K562 (cell line): ENCODE measurements around the gene ANO4. TPM values are rescaled to one million over a fixed set of nuclear protein-coding genes. Genes with fewer than 3 reads are reported as not detected.

ENCODE experiments used
- ATF4 ChIP-seq: fragments of 450-650 bp; formaldehyde crosslinking; IDR thresholded peaks from 2 replicates; pipeline ENCODE4 v1.4.0; 2022; ENCODE audit warnings: mild to moderate bottlenecking, moderate library complexity
- CAMTA2 ChIP-seq: fragments of 250-450 bp; sonication (Bioruptor Pico); conservative IDR thresholded peaks from 2 replicates; pipeline ENCODE4 v1.5.1; 2022
- E4F1 ChIP-seq: fragments of 250-450 bp; sonication (Bioruptor Pico); IDR thresholded peaks from 2 replicates; pipeline ENCODE4 v1.5.0; 2021; ENCODE audit warnings: mild to moderate bottlenecking, borderline replicate concordance
- FOXK1 ChIP-seq: sonication (generic); formaldehyde crosslinking; IDR thresholded peaks from 2 replicates; pipeline ENCODE4 v1.8.0; 2022; ENCODE audit warnings: missing genetic modification reagents, mild to moderate bottlenecking, borderline replicate concordance
- HDAC1 ChIP-seq, 2 experiments: fragments of 450-650 bp; IDR thresholded peaks; 2 replicates each; pipeline ENCODE4 v1.6.1; 2016 to 2017; ENCODE audit warnings: inconsistent platforms in 1 of 2, mild to moderate bottlenecking in 1 of 2, moderate library complexity in 1 of 2
- MBD1 ChIP-seq: fragments of 250-450 bp; sonication (Bioruptor Pico); IDR thresholded peaks from 2 replicates; pipeline ENCODE4 v1.8.0; 2022; ENCODE audit warnings: inconsistent platforms
- POLR2G ChIP-seq: fragments of 200-400 bp; formaldehyde crosslinking; IDR thresholded peaks from 2 replicates; pipeline ENCODE4 v1.6.1; 2017; ENCODE audit warnings: low read depth, mild to moderate bottlenecking, antibody characterized with exemption, low read length, moderate library complexity
- SP2 ChIP-seq: IDR thresholded peaks from 2 replicates; pipeline ENCODE4 v1.6.1; 2011; ENCODE audit warnings: mild to moderate bottlenecking, low read depth, low read length, moderate library complexity; ENCODE audit not compliant: poor library complexity, severe bottlenecking; ENCODE audit errors: extremely low read depth
- STAT5A ChIP-seq: IDR thresholded peaks from 2 replicates; pipeline ENCODE4 v1.6.1; 2012; ENCODE audit warnings: low read length, inconsistent platforms, borderline replicate concordance
- ZNF354B ChIP-seq: fragments of 250-450 bp; sonication (Bioruptor Pico); IDR thresholded peaks from 2 replicates; pipeline ENCODE4 v1.4.0; 2020
- ZNF551 ChIP-seq: fragments of 250-450 bp; sonication (Bioruptor Pico); IDR thresholded peaks from 2 replicates; pipeline ENCODE4 v1.5.0; 2021; ENCODE audit warnings: mild to moderate bottlenecking, moderate library complexity
- ZNF57 ChIP-seq: fragments of 450-650 bp; formaldehyde crosslinking; IDR thresholded peaks from 2 replicates; pipeline ENCODE4 v1.4.0; 2020; ENCODE audit warnings: mild to moderate bottlenecking, moderate library complexity
- polyA plus RNA-seq, 8 experiments: library from polyadenylated mRNA; depleted of rRNA in 4 of 8; stranded (reverse) in 5 of 8; unstranded in 3 of 8; fragments of >200 nt; fragmentation: Nextera tagmentation in 2 of 8; fragmentation: Illumina TruSeq in 1 of 8; extraction: Ambion mirVana in 2 of 8; extraction: Trizol in 1 of 8; gene quantifications; 2 replicates each; pipeline versions ENCODE4 v1.2.1 to v1.2.3, GENCODE V29; 2011 to 2014; ENCODE audit warnings: inconsistent platforms in 1 of 8, missing spikeins in 1 of 8
- total RNA-seq, 7 experiments: library from RNA; depleted of rRNA in 6 of 7; stranded (reverse); fragments of >200 nt in 6 of 7; fragmentation: Illumina TruSeq in 2 of 7; extraction: Trizol in 2 of 7; gene quantifications; 2 replicates each; pipeline versions ENCODE4 v1.2.1 to v1.2.3, GENCODE V29; 2011 to 2021; ENCODE audit warnings: low replicate concordance in 1 of 7

ANO4 gene
- total and polyA plus RNA-seq, 9 of the 15 experiments (the other 6 are each of a cell fraction or from before 2014, with no cell fraction given), result not detected

- no peak for TF ChIP-seq ZNF57 (CRISPR knock-in tag)
- TF ChIP-seq HDAC1 (IDR thresholded peaks at IDR 0.05), result no peak
- no peak for TF ChIP-seq CAMTA2 (CRISPR knock-in tag)
- TF ChIP-seq E4F1, result no peak
- TF ChIP-seq ZNF551, result no peak
- TF ChIP-seq MBD1, result no peak
- no peak for TF ChIP-seq ATF4
- TF ChIP-seq FOXK1 (CRISPR knock-in tag), result no peak
- no peak for TF ChIP-seq STAT5A
- TF ChIP-seq POLR2G, result no peak
- no peak for TF ChIP-seq ZNF354B
- TF ChIP-seq SP2, result no peak
- TF ChIP-seq, all 486 proteins: peak for 0
These were observed 141.4 kb downstream of the ANO4 start (continued) for GRCh38 chr12:100935929-100936328.
